BE2C (cell line): ENCODE measurements around the gene GLI3.

Source experiments
- DNase-seq: peaks from one replicate; pipeline ENCODE4 v3.0.0-alpha.2; 2020
- H3K27me3 ChIP-seq: fragments of 250-450 bp; sonication (Bioruptor Pico); 2 replicates; pipeline ENCODE4 v1.5.1; 2020; ENCODE audit warnings: mild to moderate bottlenecking
- H3K36me3 ChIP-seq: fragments of 250-450 bp; sonication (Bioruptor Pico); 2 replicates; pipeline ENCODE4 v1.5.1; 2020; ENCODE audit warnings: mild to moderate bottlenecking
- H3K4me1 ChIP-seq: fragments of 250-450 bp; sonication (Bioruptor Pico); 2 replicates; pipeline ENCODE4 v1.5.1; 2020
- H3K4me3 ChIP-seq: 2 replicates; pipeline ENCODE4 v1.5.1; 2011; ENCODE audit warnings: low read depth, low read length
- H3K9me3 ChIP-seq: fragments of 250-450 bp; sonication (Bioruptor Pico); 2 replicates; pipeline ENCODE4 v1.5.1; 2020
- CTCF ChIP-seq: IDR thresholded peaks from 2 replicates; pipeline ENCODE4 v1.5.1; 2012; ENCODE audit warnings: mild to moderate bottlenecking, low read depth, low read length

The GLI3 gene

GRCh38 chr7:41938371-41938770 is 298.6 kb downstream of the GLI3 start:
- Histone ChIP-seq H3K4me3 (no peak overlapping the region), H3K4me1 (no peaks in the 10 kb centered on the region), H3K27me3 (peaks cover 17% of the 10 kb centered on the region), H3K9me3 (no peaks in the 10 kb centered on the region), H3K36me3 (no peaks in the 10 kb centered on the region)
- no peak for TF ChIP-seq CTCF
- no peak for DNase-seq

GRCh38 chr7:41933427-41933826 is 303.6 kb downstream of the GLI3 start:
- TF ChIP-seq CTCF, result no peak
- H3K4me3 ChIP-seq, result no peak overlapping the region
- no peaks in the 10 kb centered on the region for H3K9me3 ChIP-seq
- no peaks in the 10 kb centered on the region for H3K4me1 ChIP-seq
- no peaks in the 10 kb centered on the region for H3K36me3 ChIP-seq
- no peaks in the 10 kb centered on the region for H3K27me3 ChIP-seq
- no peak for DNase-seq

- Histone ChIP-seq H3K27me3 (no peaks in the 10 kb centered on the region), H3K4me3 (no peak overlapping the region), H3K36me3 (no peaks in the 10 kb centered on the region), H3K4me1 (no peaks in the 10 kb centered on the region), H3K9me3 (no peaks in the 10 kb centered on the region)
- no peak for TF ChIP-seq CTCF
- DNase-seq, result no peak
Observed at GRCh38 chr7:41931263-41931646, 305.8 kb downstream of the GLI3 start.

GRCh38 chr7:41930538-41931262 is 306.3 kb downstream of the GLI3 start:
- H3K27me3 ChIP-seq, result no peaks in the 10 kb centered on the region
- H3K4me1 ChIP-seq, result no peaks in the 10 kb centered on the region
- H3K4me3 ChIP-seq, result no peak overlapping the region
- no peaks in the 10 kb centered on the region for H3K36me3 ChIP-seq
- DNase-seq, result no peak
- no peak for TF ChIP-seq CTCF
- no peaks in the 10 kb centered on the region for H3K9me3 ChIP-seq

GRCh38 chr7:41928781-41929180 is 308.2 kb downstream of the GLI3 start:
- no peak for TF ChIP-seq CTCF
- no peaks in the 10 kb centered on the region for H3K4me1 ChIP-seq
- no peaks in the 10 kb centered on the region for H3K36me3 ChIP-seq
- no peak for DNase-seq
- no peaks in the 10 kb centered on the region for H3K27me3 ChIP-seq
- no peak overlapping the region for H3K4me3 ChIP-seq
- no peaks in the 10 kb centered on the region for H3K9me3 ChIP-seq

GRCh38 chr7:41928166-41928565 is 308.8 kb downstream of the GLI3 start:
- no peaks in the 10 kb centered on the region for H3K4me1 ChIP-seq
- no peak for TF ChIP-seq CTCF
- H3K9me3 ChIP-seq, result no peaks in the 10 kb centered on the region
- no peaks in the 10 kb centered on the region for H3K27me3 ChIP-seq
- DNase-seq, result no peak
- H3K36me3 ChIP-seq, result no peaks in the 10 kb centered on the region
- H3K4me3 ChIP-seq, result no peak overlapping the region
